AG10803 (cell line): ENCODE data around the gene ARHGAP42.

Source experiments
- DNase-seq: peaks from one replicate; pipeline ENCODE4 v3.0.0; 2010; ENCODE audit warnings: low read depth
- H3K4me3 ChIP-seq: 2 replicates; pipeline ENCODE4 v1.5.1; 2011; ENCODE audit warnings: mild to moderate bottlenecking, low read length, control low read depth
- TF ChIP-seq, protein P1 (sequence below): conservative IDR thresholded peaks from 2 replicates; pipeline ENCODE4 v1.5.1; 2011; ENCODE audit warnings: mild to moderate bottlenecking, low read length, control low read depth, inconsistent platforms

The ARHGAP42 gene

DNA sequence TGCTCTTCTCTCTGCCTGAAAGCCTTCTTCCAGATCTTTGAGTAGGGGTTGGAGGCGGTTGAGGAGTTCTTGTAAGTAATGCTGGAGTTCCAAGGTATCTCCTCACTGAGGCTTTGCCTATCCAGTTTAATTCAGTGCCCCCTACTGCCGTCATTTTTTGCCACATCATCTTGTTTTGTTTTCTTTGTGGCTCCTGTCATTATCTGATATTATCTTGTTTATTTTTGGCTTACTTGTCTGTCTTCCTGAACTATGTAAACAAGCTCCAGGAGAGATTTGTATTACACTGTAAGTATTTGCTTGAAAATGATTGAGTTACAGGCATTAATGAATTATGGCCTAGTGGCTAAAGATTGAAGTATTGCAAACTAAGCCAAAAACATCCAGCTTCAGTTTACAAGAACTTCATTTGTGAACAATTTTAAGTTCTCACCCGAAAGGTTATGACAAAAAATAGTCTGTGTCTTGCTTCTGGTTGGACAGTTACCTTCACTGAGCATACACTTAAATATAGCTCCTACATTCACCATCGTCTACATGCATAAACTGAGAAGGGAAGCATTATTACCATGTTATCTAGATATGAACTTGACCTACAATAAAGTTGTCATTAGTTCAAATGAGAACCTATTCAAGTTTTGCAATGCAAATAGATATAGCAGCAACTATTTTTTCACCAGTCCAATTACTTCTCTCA, 154.8 kb downstream of the ARHGAP42 start:
- TF ChIP-seq, protein P1, sequence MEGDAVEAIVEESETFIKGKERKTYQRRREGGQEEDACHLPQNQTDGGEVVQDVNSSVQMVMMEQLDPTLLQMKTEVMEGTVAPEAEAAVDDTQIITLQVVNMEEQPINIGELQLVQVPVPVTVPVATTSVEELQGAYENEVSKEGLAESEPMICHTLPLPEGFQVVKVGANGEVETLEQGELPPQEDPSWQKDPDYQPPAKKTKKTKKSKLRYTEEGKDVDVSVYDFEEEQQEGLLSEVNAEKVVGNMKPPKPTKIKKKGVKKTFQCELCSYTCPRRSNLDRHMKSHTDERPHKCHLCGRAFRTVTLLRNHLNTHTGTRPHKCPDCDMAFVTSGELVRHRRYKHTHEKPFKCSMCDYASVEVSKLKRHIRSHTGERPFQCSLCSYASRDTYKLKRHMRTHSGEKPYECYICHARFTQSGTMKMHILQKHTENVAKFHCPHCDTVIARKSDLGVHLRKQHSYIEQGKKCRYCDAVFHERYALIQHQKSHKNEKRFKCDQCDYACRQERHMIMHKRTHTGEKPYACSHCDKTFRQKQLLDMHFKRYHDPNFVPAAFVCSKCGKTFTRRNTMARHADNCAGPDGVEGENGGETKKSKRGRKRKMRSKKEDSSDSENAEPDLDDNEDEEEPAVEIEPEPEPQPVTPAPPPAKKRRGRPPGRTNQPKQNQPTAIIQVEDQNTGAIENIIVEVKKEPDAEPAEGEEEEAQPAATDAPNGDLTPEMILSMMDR, result no peak
- DNase-seq, result no peak
- no peak overlapping the region for H3K4me3 ChIP-seq

DNA sequence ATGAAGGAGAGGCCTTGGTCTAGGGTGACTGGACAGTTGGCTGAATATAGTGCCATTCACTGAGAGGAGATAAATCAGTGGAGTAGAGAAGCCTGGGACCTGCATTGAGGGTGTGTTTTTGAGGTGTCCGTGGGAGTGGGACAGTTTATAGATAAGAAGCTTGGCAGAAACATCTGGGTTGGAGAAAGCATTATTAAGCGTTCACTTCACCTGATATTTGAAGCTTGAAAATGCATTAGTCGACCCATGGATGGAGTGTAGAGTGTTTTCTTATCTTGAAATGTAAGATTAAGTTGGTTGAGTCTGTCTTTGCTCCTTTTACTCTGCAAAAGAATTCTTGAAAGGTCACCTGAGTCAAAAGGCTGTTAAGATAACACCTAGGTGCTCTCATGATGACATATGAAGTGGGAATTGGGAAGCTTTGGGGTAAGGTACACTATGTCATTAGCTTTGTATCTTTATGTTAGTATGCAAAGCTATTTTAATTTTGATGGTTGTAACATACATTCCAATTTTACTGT, 160.7 kb downstream of the ARHGAP42 start:
- TF ChIP-seq, protein P1, result no peak
- DNase-seq, result no peak
- no peak overlapping the region for H3K4me3 ChIP-seq

DNA sequence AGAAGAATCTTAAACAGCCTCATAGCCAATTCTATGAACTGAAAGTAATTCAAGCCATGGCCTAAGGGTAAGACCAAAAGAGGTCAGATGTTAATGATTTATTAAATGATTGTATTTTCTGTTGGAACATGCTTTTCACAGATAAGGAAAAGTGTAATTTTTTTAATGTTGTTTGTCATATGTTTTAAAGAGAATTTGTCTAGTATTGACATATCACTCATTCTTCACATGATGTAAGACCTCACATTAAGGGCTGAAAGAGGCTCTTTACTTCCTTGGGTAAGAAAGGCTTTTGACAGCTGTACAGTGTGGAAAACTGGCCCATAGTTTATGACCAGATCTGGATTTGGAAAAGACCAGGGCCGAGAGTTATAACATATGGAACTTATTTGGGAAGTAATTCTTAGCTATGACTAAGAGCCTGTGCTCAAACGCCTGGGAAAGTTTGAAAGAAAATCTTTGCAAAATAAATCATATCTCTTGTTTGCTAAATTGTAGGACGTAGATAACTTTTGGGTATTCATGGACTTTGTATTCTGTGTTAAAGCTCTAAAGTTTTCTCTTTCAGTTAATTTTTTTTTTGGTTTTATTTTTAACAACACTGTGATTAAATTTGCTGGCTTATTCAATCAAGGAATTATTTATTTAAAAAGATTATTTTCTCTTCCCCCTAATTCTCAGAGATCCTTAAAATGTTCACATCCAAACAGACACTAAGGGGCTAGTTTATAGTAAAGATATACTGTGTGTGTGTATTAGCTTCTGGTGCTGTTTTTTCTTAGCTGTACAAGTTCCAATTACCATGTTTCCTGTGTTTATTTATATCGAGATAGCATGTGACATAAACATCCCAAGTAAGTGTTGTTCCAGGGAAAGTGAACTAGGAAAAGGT, 162.2 kb downstream of the ARHGAP42 start:
- TF ChIP-seq, protein P1, result no peak
- peak; percentile 96 for DNase-seq
- H3K4me3 ChIP-seq, result no peak overlapping the region

DNA sequence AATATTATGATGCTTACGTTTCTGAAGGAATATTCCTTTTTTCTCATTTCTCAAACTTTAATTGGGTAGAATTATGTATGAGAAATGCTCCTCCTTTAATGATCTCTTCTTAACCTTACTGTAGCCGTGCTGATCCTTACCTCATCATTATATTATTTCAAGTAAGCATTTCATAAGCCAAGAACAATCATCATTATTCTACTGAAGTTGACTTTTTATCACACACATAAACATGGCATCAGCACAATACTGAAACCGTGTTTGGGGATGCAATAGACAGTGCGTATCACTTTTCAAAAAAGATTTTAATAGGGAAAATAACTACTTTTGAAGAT, 162.8 kb downstream of the ARHGAP42 start:
- DNase-seq, result no peak

DNA sequence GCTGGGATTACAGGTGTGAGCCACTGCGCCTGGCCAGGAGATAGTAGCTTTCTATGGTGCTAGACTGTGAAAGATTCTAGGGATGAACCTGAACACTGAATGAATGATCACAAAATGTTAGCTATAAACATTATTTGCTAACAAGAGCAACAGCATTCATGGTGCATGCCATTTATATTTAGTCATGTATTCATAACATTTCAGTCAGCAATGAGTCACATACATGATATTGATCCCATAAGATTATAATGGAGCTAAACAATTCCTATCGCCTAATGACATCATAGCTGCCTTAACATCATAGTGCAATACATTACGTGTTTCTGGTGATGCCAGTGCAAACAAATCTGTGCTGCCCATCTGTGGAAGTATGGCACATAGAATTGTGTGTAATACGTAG, 164.1 kb downstream of the ARHGAP42 start:
- DNase-seq, result no peak
- TF ChIP-seq, protein P1, result no peak
- H3K4me3 ChIP-seq, result no peak overlapping the region

More for the DNA sequence above, 162.8 kb downstream of the ARHGAP42 start:
- TF ChIP-seq, protein P1, result no peak
- no peak overlapping the region for H3K4me3 ChIP-seq

DNA sequence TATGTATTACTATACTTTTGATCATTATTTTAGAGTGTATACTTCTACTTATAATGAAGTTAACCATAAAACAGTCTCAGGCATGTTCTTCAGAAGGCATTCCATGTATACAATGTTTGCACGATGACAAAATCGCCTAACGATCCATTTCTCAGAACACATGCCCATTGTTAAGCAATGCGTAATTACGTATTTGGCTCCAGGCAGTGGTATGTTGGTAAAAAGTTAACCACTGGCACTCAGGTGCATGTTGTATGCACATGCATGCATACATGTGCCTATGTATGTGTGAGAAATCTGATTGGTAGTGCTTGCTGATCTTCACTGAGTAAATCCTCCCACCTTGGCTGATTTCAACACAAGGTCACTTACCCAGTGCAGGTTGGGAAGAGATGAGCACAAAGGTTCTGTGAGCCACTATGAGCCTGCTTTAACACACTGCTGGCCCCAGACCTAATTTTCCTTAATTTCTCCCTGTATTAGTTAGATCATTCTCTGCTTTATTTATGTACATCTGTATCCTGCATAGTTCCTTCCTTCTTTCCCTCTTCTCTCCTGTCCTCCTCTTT, 164.6 kb downstream of the ARHGAP42 start:
- H3K4me3 ChIP-seq, result no peak overlapping the region
- TF ChIP-seq, protein P1, result no peak
- DNase-seq, result no peak
